Heart right ventricle (tissue), 16 donors: ENCODE results near the gene SOWAHC. TPM values are rescaled to one million over a fixed set of nuclear protein-coding genes. Genes with fewer than 3 reads are reported as not detected.

Experiments used
- ATAC-seq, 8 donors: fragments of 200-7000 bp; cut with Tn5 transposase; one replicate each; pipeline ENCODE4 v1.9.1; 2020; ENCODE audit warnings: mild to moderate bottlenecking in 8 of 8, moderate library complexity in 8 of 8, moderate number of reproducible peaks in 1 of 8
- DNase-seq, 2 donors: peaks; one replicate each; pipeline ENCODE4 v3.0.0-alpha.2; 2020
- H3K27ac ChIP-seq, 10 donors: fragments of 200-600 bp; sonication (generic) in 2 of 10; one replicate each; pipeline versions ENCODE4 v1.5.0 to v1.8.0; 2020 to 2022; ENCODE audit warnings: mild to moderate bottlenecking in 3 of 10
- H3K27me3 ChIP-seq, 7 donors: fragments of 200-600 bp; one replicate each; pipeline ENCODE4 v1.8.0; 2021 to 2022; ENCODE audit warnings: mild to moderate bottlenecking in 2 of 7
- H3K36me3 ChIP-seq, 9 donors: fragments of 200-600 bp; sonication (generic) in 1 of 9; one replicate each; pipeline versions ENCODE4 v1.5.0 to v1.8.0; 2020 to 2022; ENCODE audit warnings: mild to moderate bottlenecking in 2 of 9
- H3K4me1 ChIP-seq, 9 donors: fragments of 200-600 bp; sonication (generic) in 1 of 9; one replicate each; pipeline versions ENCODE4 v1.5.0 to v1.8.0; 2020 to 2022; ENCODE audit warnings: mild to moderate bottlenecking in 4 of 9
- H3K4me3 ChIP-seq, 10 donors: fragments of 200-600 bp; sonication (generic) in 2 of 10; one replicate each; pipeline versions ENCODE4 v1.5.0 to v1.8.0; 2020 to 2022; ENCODE audit warnings: mild to moderate bottlenecking in 7 of 10, moderate library complexity in 2 of 10
- H3K9me3 ChIP-seq, 11 donors: fragments of 200-600 bp in 10 of 11; sonication (generic) in 2 of 11; one replicate each; pipeline versions ENCODE4 v1.5.0 to v1.8.0; 2013 to 2022; ENCODE audit warnings: mild to moderate bottlenecking in 2 of 11, control low read depth in 1 of 11, moderate library complexity in 1 of 11
- CTCF ChIP-seq, 9 donors: fragments of 200-600 bp; sonication (generic) in 2 of 9; IDR thresholded peaks; one replicate each; pipeline versions ENCODE4 v1.5.0 to v1.8.0; 2021 to 2022; ENCODE audit warnings: antibody characterized with exemption in 9 of 9, mild to moderate bottlenecking in 5 of 9, moderate library complexity in 1 of 9
- WGBS, 2 donors: extraction: QIAGEN DNeasy Blood & Tissue Kit; methylation state at CpG; one replicate each; pipeline ENCODE4 v1.1.7; 2013; ENCODE audit warnings: inconsistent platforms in 1 of 2; 5-methylcytosine and 5-hydroxymethylcytosine counted together
- intact Hi-C, 10 donors: fragments of 100-400 bp; cut with DNase I; formaldehyde crosslinking; loops; one replicate each; pipeline versions ENCODE4 v1.11.1 to v1.14.2; 2022
- polyA plus RNA-seq, 2 donors: library from polyadenylated mRNA; stranded (reverse); fragments of 200-250 nt; gene quantifications; one replicate each; pipeline ENCODE4 v1.2.3, GENCODE V29; 2013
- total RNA-seq, 10 donors: library from RNA; stranded (reverse); fragmentation: NEBNext Ultra II Directional in 3 of 10; extraction: Animal tissue kit (Norgen Biotek cat#: 25700) in 3 of 10; gene quantifications; one replicate each; pipeline versions ENCODE4 v1.2.1 to v1.2.4, GENCODE V29; 2021 to 2023
- donor health status: Arrhythmogenic right ventricular cardiomyopathy.
- donor health status: ischemic (EF 13 %, LVEDD 7.1; RV severe dilation, severe dysfunction).
- donor health status: healthy with polysubstance abuse.
- donor health status: DM: no; HTN: yes; CAD: no.
- donor health status: DM: no; HTN: no; CAD: no.
- donor health status: ischemic (EF 25% LVEDD 6.9; RV normal size, moderate dysfunction).
- donor health status: ischemic (EF 25% LVEDD 5.7; RV mildly dilated, moderate dysfunction).
- donor health status: healthy.
- donor health status: DM: yes; HTN: yes; CAD: no.
- donor health status: Ischemic cardiomyopathy.
- donor health status: ischemic (EF 35%, LVEDD 5.7; RV mildly dilated, moderate dysfunction).
- donor health status: nonischemic (EF 11% LVEDD 7.7; RV severe dilation, severe dysfunction).
- donor health status: DM: yes; HTN: yes; CAD: no.
- donor health status: PGD.
- donor health status: ischemic (EF 29% LVEDD 5.4; RV normal size, mild dysfunction).
- donor health status: nonischemic (EF 23%, LVEDD 6.1; RV moderate dilation, normal function).

SOWAHC gene
- total and polyA plus RNA-seq, 12 donors: 1.1 to 3.9 (median 2.0) TPM

GRCh38 chr2:109630441-109631430, 16.6 kb downstream of the SOWAHC start:
- DNase-seq (no peak), ATAC-seq (no peak)
- Histone ChIP-seq H3K4me1 (peaks cover 0 to 15% (median 0%) of the 10 kb centered on the region in 9 donors), H3K36me3 (no peaks in the 10 kb centered on the region), H3K9me3 (no peaks in the 10 kb centered on the region), H3K27ac (no peak overlapping the region), H3K4me3 (no peak overlapping the region), H3K27me3 (no peaks in the 10 kb centered on the region)
- 91 to 95% methylated on average over 19 of the region's 19 CpGs for WGBS, 2 donors
- intact Hi-C loops: no loop called here
- no peak for TF ChIP-seq CTCF (IDR thresholded peaks at IDR 0.05)

GRCh38 chr2:109631741-109632140, 17.6 kb downstream of the SOWAHC start:
- 74 to 81% methylated on average over 3 of the region's 3 CpGs for WGBS, 2 donors
- H3K4me1 ChIP-seq: peaks cover 0 to 23% (median 0%) of the 10 kb centered on the region in 9 donors
- no peaks in the 10 kb centered on the region for H3K27me3 ChIP-seq
- no peaks in the 10 kb centered on the region for H3K9me3 ChIP-seq
- no peak for TF ChIP-seq CTCF (IDR thresholded peaks at IDR 0.05)
- H3K4me3 ChIP-seq: no peak overlapping the region
- no peak overlapping the region for H3K27ac ChIP-seq
- H3K36me3 ChIP-seq: no peaks in the 10 kb centered on the region
- intact Hi-C loops: no loop called here
- no peak for DNase-seq
- no peak for ATAC-seq

GRCh38 chr2:109632158-109632789, 18.1 kb downstream of the SOWAHC start:
- no peak for DNase-seq
- no peaks in the 10 kb centered on the region for H3K27me3 ChIP-seq
- no peak overlapping the region for H3K4me3 ChIP-seq
- no peak overlapping the region for H3K27ac ChIP-seq
- WGBS, 2 donors: 88 to 90% methylated on average over 14 of the region's 14 CpGs
- H3K36me3 ChIP-seq: no peaks in the 10 kb centered on the region
- intact Hi-C loops: no loop called here
- H3K4me1 ChIP-seq: peaks cover 0 to 25% (median 0%) of the 10 kb centered on the region in 9 donors
- H3K9me3 ChIP-seq: no peaks in the 10 kb centered on the region
- TF ChIP-seq CTCF (IDR thresholded peaks at IDR 0.05): no peak
- ATAC-seq: no peak

GRCh38 chr2:109633284-109633961, 19.3 kb downstream of the SOWAHC start:
- DNase-seq: no peak
- Histone ChIP-seq H3K36me3 (no peaks in the 10 kb centered on the region), H3K27ac (no peak overlapping the region), H3K27me3 (no peaks in the 10 kb centered on the region), H3K4me1 (peaks cover 0 to 35% (median 0%) of the 10 kb centered on the region in 9 donors), H3K9me3 (no peaks in the 10 kb centered on the region), H3K4me3 (no peak overlapping the region)
- intact Hi-C loops: no loop called here
- ATAC-seq: no peak
- 86 to 91% methylated on average over 10 of the region's 10 CpGs for WGBS, 2 donors
- TF ChIP-seq CTCF (IDR thresholded peaks at IDR 0.05): no peak
